Stomach smooth muscle (tissue), 2 donors: ENCODE data around the gene ETV3.

Experiments used
- H3K27ac ChIP-seq: one replicate; pipeline ENCODE4 v1.7.0; 2013; ENCODE audit warnings: mild to moderate bottlenecking, low read length, inconsistent platforms
- H3K27me3 ChIP-seq, 2 donors: one replicate each; pipeline ENCODE4 v1.7.0; 2013; ENCODE audit warnings: low read length in 2 of 2; ENCODE audit not compliant: insufficient read depth in 2 of 2, control insufficient read depth in 1 of 2
- H3K36me3 ChIP-seq, 2 donors: one replicate each; pipeline ENCODE4 v1.7.0; 2013; ENCODE audit warnings: low read length in 2 of 2; ENCODE audit not compliant: control insufficient read depth in 2 of 2, insufficient read depth in 2 of 2
- H3K4me1 ChIP-seq: one replicate; pipeline ENCODE4 v1.7.0; 2013; ENCODE audit warnings: low read length; ENCODE audit not compliant: control insufficient read depth, insufficient read depth
- H3K4me3 ChIP-seq, 2 donors: one replicate each; pipeline ENCODE4 v1.7.0; 2013; ENCODE audit warnings: low read length in 2 of 2
- H3K9ac ChIP-seq, 2 donors: one replicate each; pipeline ENCODE4 v1.7.0; 2013; ENCODE audit warnings: low read length in 2 of 2, mild to moderate bottlenecking in 1 of 2
- H3K9me3 ChIP-seq, 2 donors: one replicate each; pipeline ENCODE4 v1.7.0; 2013; ENCODE audit warnings: low read length in 2 of 2; ENCODE audit not compliant: control insufficient read depth in 2 of 2
- donor health status: healthy.
- donor health status: Pancreatic carcinoma.

Gene ETV3

GRCh38 chr1:157113106-157113505 is 25.1 kb downstream of the ETV3 start:
- Histone ChIP-seq H3K4me3 (no peak overlapping the region), H3K4me1 (no peaks in the 10 kb centered on the region), H3K27me3 (peaks cover 17 to 27% of the 10 kb centered on the region in 2 donors), H3K9ac (no peak overlapping the region), H3K27ac (no peak overlapping the region), H3K36me3 (no peaks in the 10 kb centered on the region), H3K9me3 (no peaks in the 10 kb centered on the region)

- no peak overlapping the region for H3K4me3 ChIP-seq
- no peaks in the 10 kb centered on the region for H3K36me3 ChIP-seq
- H3K9ac ChIP-seq = no peak overlapping the region
- peaks cover 23 to 34% of the 10 kb centered on the region in 2 donors for H3K27me3 ChIP-seq
- no peak overlapping the region for H3K27ac ChIP-seq
- H3K4me1 ChIP-seq = no peaks in the 10 kb centered on the region
- no peaks in the 10 kb centered on the region for H3K9me3 ChIP-seq
Measured at GRCh38 chr1:157112186-157112867, 25.9 kb downstream of the ETV3 start.

GRCh38 chr1:157111396-157112165 is 26.6 kb downstream of the ETV3 start:
- Histone ChIP-seq H3K9me3 (no peaks in the 10 kb centered on the region), H3K9ac (no peak overlapping the region), H3K4me3 (no peak overlapping the region), H3K27ac (no peak overlapping the region), H3K36me3 (no peaks in the 10 kb centered on the region), H3K4me1 (no peaks in the 10 kb centered on the region), H3K27me3 (peaks cover 23 to 41% of the 10 kb centered on the region in 2 donors)

GRCh38 chr1:157110686-157111085 is 27.5 kb downstream of the ETV3 start:
- no peaks in the 10 kb centered on the region for H3K9me3 ChIP-seq
- no peak overlapping the region for H3K27ac ChIP-seq
- H3K27me3 ChIP-seq = peaks cover 26 to 44% of the 10 kb centered on the region in 2 donors

GRCh38 chr1:157110003-157110402 is 28.2 kb downstream of the ETV3 start:
- Histone ChIP-seq H3K27ac (no peak overlapping the region), H3K9ac (no peak overlapping the region), H3K27me3 (peaks cover 26 to 44% of the 10 kb centered on the region in 2 donors), H3K9me3 (no peaks in the 10 kb centered on the region), H3K4me1 (no peaks in the 10 kb centered on the region), H3K4me3 (no peak overlapping the region), H3K36me3 (no peaks in the 10 kb centered on the region)

More at GRCh38 chr1:157110686-157111085, 27.5 kb downstream of the ETV3 start:
- Histone ChIP-seq H3K9ac (no peak overlapping the region), H3K36me3 (no peaks in the 10 kb centered on the region), H3K4me1 (no peaks in the 10 kb centered on the region), H3K4me3 (no peak overlapping the region)

- Histone ChIP-seq H3K27me3 (peaks cover 26 to 40% of the 10 kb centered on the region in 2 donors), H3K4me3 (no peak overlapping the region), H3K9me3 (no peaks in the 10 kb centered on the region), H3K9ac (no peak overlapping the region), H3K4me1 (no peaks in the 10 kb centered on the region), H3K27ac (no peak overlapping the region), H3K36me3 (no peaks in the 10 kb centered on the region)
Measured at GRCh38 chr1:157108448-157108847, 29.7 kb downstream of the ETV3 start.

GRCh38 chr1:157107702-157108101 is 30.5 kb downstream of the ETV3 start:
- Histone ChIP-seq H3K9ac (no peak overlapping the region), H3K4me3 (no peak overlapping the region), H3K36me3 (no peaks in the 10 kb centered on the region), H3K4me1 (no peaks in the 10 kb centered on the region), H3K9me3 (no peaks in the 10 kb centered on the region), H3K27me3 (peaks cover 26 to 42% of the 10 kb centered on the region in 2 donors), H3K27ac (no peak overlapping the region)

- Histone ChIP-seq H3K27me3 (peaks cover 23 to 43% of the 10 kb centered on the region in 2 donors), H3K27ac (no peak overlapping the region)
Measured at GRCh38 chr1:157106813-157107189, 31.4 kb downstream of the ETV3 start.

GRCh38 chr1:157105988-157106812 is 32.0 kb downstream of the ETV3 start:
- no peak overlapping the region for H3K27ac ChIP-seq
- no peaks in the 10 kb centered on the region for H3K36me3 ChIP-seq
- H3K9me3 ChIP-seq = no peaks in the 10 kb centered on the region
- peaks cover 20 to 40% of the 10 kb centered on the region in 2 donors for H3K27me3 ChIP-seq
- H3K4me3 ChIP-seq = no peak overlapping the region
- H3K4me1 ChIP-seq = no peaks in the 10 kb centered on the region
- no peak overlapping the region for H3K9ac ChIP-seq

More at GRCh38 chr1:157106813-157107189, 31.4 kb downstream of the ETV3 start:
- Histone ChIP-seq H3K36me3 (no peaks in the 10 kb centered on the region), H3K9ac (no peak overlapping the region), H3K4me3 (no peak overlapping the region), H3K9me3 (no peaks in the 10 kb centered on the region), H3K4me1 (no peaks in the 10 kb centered on the region)

- no peaks in the 10 kb centered on the region for H3K9me3 ChIP-seq
- H3K36me3 ChIP-seq = no peaks in the 10 kb centered on the region
- H3K27ac ChIP-seq = no peak overlapping the region
- no peaks in the 10 kb centered on the region for H3K4me1 ChIP-seq
- H3K27me3 ChIP-seq = peaks cover 20 to 40% of the 10 kb centered on the region in 2 donors
- H3K9ac ChIP-seq = no peak overlapping the region
- H3K4me3 ChIP-seq = no peak overlapping the region
Measured at GRCh38 chr1:157105298-157105987, 32.8 kb downstream of the ETV3 start.
